SU-DHL-6 (cell line): ENCODE data around the gene AMPD3.

Source experiments
- H2AFZ ChIP-seq: fragments of 200-600 bp; sonication (generic); 2 replicates; pipeline ENCODE4 v1.6.1; 2014; ENCODE audit warnings: low read depth, mild to moderate bottlenecking, moderate library complexity, mixed read lengths, antibody characterized with exemption, low read length; ENCODE audit not compliant: severe bottlenecking
- H3F3A ChIP-seq: fragments of 200-600 bp; shearing (Covaris generic); 2 replicates; pipeline ENCODE4 v1.6.0; 2016; ENCODE audit warnings: antibody characterized with exemption, mild to moderate bottlenecking; ENCODE audit not compliant: insufficient read depth
- H3K27ac ChIP-seq: fragments of 200-600 bp; sonication (generic); 2 replicates; pipeline ENCODE4 v1.5.1; 2016; ENCODE audit warnings: low read depth, mild to moderate bottlenecking, low read length, moderate library complexity, mixed read lengths
- H3K27me3 ChIP-seq: fragments of 200-600 bp; sonication (generic), shearing (Covaris generic); 2 replicates; pipeline ENCODE4 v1.6.0; 2014; ENCODE audit warnings: mild to moderate bottlenecking, low read length
- H3K36me3 ChIP-seq: fragments of 200-600 bp; sonication (generic); 2 replicates; pipeline ENCODE4 v1.6.1; 2014; ENCODE audit warnings: mild to moderate bottlenecking, low read length, mixed read lengths
- H3K4me2 ChIP-seq: fragments of 300-600, 200-600 bp; shearing (Covaris generic), sonication (generic); 2 replicates; pipeline ENCODE4 v1.6.0; 2014; ENCODE audit warnings: low read length, low read depth, mild to moderate bottlenecking; ENCODE audit not compliant: poor library complexity, severe bottlenecking
- H3K4me3 ChIP-seq: fragments of 200-600 bp; sonication (generic); 2 replicates; pipeline ENCODE4 v1.5.1; 2014; ENCODE audit warnings: antibody characterized with exemption, low read length, mild to moderate bottlenecking, mixed read lengths; ENCODE audit not compliant: insufficient read depth, poor library complexity, severe bottlenecking
- H3K79me2 ChIP-seq: fragments of 200-600 bp; sonication (generic); 2 replicates; pipeline ENCODE4 v1.6.1; 2014; ENCODE audit warnings: mild to moderate bottlenecking, low read length, moderate library complexity; ENCODE audit not compliant: insufficient read depth
- H3K9ac ChIP-seq: fragments of 200-600 bp; sonication (generic); 2 replicates; pipeline ENCODE4 v1.7.0; 2014; ENCODE audit warnings: mild to moderate bottlenecking, low read length
- H3K9me2 ChIP-seq: fragments of 200-600 bp; sonication (generic); replicated peaks from 2 replicates; pipeline ENCODE4 v1.6.1; 2014; ENCODE audit warnings: low read length; ENCODE audit not compliant: insufficient read depth
- H3K9me3 ChIP-seq: fragments of 200-600 bp; sonication (generic); 2 replicates; pipeline ENCODE4 v1.6.1; 2014; ENCODE audit warnings: low read length, mixed read lengths; ENCODE audit not compliant: insufficient read depth
- H4K20me1 ChIP-seq: fragments of 200-600 bp; sonication (generic); 2 replicates; pipeline ENCODE4 v1.6.1; 2014; ENCODE audit warnings: low read depth, mild to moderate bottlenecking, antibody characterized with exemption, low read length, moderate library complexity, mixed read lengths
- EZH2phosphoT487 ChIP-seq: fragments of 200-600 bp; sonication (generic), shearing (Covaris generic); conservative IDR thresholded peaks from 2 replicates; pipeline ENCODE4 v1.6.1; 2018; ENCODE audit warnings: mild to moderate bottlenecking, antibody characterized with exemption, low read length, moderate library complexity, mixed read lengths
- TF ChIP-seq, protein P1 (sequence below): fragments of 200-600 bp; sonication (generic); IDR thresholded peaks from one replicate; pipeline ENCODE4 v1.5.1; 2017; ENCODE audit warnings: antibody characterized with exemption, mild to moderate bottlenecking, low read length, moderate library complexity; ENCODE audit not compliant: insufficient read depth, poor library complexity, severe bottlenecking

AMPD3 gene

DNA sequence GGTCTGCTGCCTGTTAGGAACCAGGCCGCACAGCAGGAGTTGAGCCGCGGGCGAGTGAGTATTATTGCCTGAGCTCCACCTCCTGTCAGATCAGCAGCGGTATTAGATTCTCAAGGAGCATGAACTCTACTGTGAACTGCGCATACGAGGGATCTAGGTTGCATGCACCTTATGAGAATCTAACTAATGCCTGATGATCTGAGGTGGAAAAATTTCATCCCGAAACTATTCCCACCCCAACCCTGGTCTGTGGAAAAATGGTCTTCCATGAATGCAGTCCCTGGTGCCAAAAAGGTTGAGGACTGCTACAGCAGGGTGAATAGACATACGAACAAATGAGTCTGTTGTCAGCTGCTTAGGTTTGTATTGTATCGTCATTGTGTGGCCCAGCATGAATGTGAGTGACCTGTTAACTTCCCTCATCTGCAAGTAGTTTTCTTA lies 56.1 kb downstream of the AMPD3 start:
- no peaks in the 10 kb centered on the region for H3K79me2 ChIP-seq
- H3K27me3 ChIP-seq: no peaks in the 10 kb centered on the region
- H3F3A ChIP-seq: no peaks in the 10 kb centered on the region
- peaks cover 8% of the 10 kb centered on the region for H4K20me1 ChIP-seq
- no peak overlapping the region for H2AFZ ChIP-seq
- H3K4me3 ChIP-seq: no peak overlapping the region
- no peak for TF ChIP-seq EZH2phosphoT487
- TF ChIP-seq, protein P1, sequence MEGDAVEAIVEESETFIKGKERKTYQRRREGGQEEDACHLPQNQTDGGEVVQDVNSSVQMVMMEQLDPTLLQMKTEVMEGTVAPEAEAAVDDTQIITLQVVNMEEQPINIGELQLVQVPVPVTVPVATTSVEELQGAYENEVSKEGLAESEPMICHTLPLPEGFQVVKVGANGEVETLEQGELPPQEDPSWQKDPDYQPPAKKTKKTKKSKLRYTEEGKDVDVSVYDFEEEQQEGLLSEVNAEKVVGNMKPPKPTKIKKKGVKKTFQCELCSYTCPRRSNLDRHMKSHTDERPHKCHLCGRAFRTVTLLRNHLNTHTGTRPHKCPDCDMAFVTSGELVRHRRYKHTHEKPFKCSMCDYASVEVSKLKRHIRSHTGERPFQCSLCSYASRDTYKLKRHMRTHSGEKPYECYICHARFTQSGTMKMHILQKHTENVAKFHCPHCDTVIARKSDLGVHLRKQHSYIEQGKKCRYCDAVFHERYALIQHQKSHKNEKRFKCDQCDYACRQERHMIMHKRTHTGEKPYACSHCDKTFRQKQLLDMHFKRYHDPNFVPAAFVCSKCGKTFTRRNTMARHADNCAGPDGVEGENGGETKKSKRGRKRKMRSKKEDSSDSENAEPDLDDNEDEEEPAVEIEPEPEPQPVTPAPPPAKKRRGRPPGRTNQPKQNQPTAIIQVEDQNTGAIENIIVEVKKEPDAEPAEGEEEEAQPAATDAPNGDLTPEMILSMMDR: no peak
- H3K9me3 ChIP-seq: no peaks in the 10 kb centered on the region
- no peak overlapping the region for H3K9ac ChIP-seq
- no peak overlapping the region for H3K27ac ChIP-seq
- H3K4me2 ChIP-seq: no peak overlapping the region
- H3K36me3 ChIP-seq: no peaks in the 10 kb centered on the region
- H3K9me2 ChIP-seq: no peaks in the 10 kb centered on the region

DNA sequence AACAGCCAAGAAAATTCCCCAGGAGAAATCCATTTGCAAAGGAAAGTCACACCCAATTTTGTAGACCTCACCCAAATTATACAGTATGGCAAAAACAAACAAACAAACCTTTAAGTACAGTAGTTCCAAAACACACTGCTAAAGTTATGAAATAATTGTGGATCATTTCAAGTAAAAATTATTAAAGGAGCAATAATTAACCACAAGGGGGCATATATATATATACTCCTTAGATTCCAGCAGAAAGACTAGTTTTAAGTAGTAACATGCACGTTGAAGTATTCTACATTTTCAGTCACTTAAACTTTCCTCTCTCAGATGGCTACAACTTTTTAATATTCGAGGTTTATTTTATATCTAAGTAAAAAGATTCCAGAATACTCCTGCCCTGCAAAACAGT lies 59.1 kb downstream of the AMPD3 start:
- no peak overlapping the region for H3K4me3 ChIP-seq
- no peak overlapping the region for H3K27ac ChIP-seq
- H3K9me3 ChIP-seq: no peaks in the 10 kb centered on the region
- no peak overlapping the region for H2AFZ ChIP-seq
- H3F3A ChIP-seq: no peaks in the 10 kb centered on the region
- no peak overlapping the region for H3K4me2 ChIP-seq
- H3K79me2 ChIP-seq: no peaks in the 10 kb centered on the region
- no peaks in the 10 kb centered on the region for H3K9me2 ChIP-seq
- no peaks in the 10 kb centered on the region for H3K27me3 ChIP-seq
- H3K36me3 ChIP-seq: no peaks in the 10 kb centered on the region
- TF ChIP-seq, protein P1: peak; percentile 36
- no peak for TF ChIP-seq EZH2phosphoT487
- peaks cover 11% of the 10 kb centered on the region for H4K20me1 ChIP-seq
- H3K9ac ChIP-seq: no peak overlapping the region

DNA sequence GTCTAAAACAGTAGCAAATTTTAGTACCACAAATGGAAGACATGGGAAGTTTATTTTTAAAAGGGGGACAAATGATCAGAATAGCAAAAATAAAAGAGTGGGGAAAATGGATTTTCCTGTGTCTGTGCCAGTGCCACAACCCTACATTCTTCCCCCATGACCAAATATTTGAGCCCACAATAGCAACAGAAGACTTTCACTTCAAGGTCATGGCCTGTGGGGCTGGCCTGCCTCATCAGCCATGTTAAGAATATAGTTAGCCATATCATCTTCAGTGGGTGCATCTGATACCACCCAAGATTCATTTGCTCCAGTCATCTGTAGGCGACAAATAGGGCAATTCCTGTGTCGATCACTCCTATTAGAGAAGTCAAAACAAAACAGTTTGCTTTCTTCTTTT lies 59.6 kb downstream of the AMPD3 start:
- no peaks in the 10 kb centered on the region for H3K36me3 ChIP-seq
- H4K20me1 ChIP-seq: peaks cover 11% of the 10 kb centered on the region
- no peak overlapping the region for H3K4me3 ChIP-seq
- no peaks in the 10 kb centered on the region for H3K27me3 ChIP-seq
- no peaks in the 10 kb centered on the region for H3F3A ChIP-seq
- H3K4me2 ChIP-seq: no peak overlapping the region
- no peaks in the 10 kb centered on the region for H3K79me2 ChIP-seq
- TF ChIP-seq, protein P1: no peak
- no peak for TF ChIP-seq EZH2phosphoT487
- no peak overlapping the region for H3K9ac ChIP-seq
- no peak overlapping the region for H2AFZ ChIP-seq
- H3K9me2 ChIP-seq: no peaks in the 10 kb centered on the region
- H3K27ac ChIP-seq: no peak overlapping the region
- H3K9me3 ChIP-seq: no peaks in the 10 kb centered on the region
